GM12801 (cell line): ENCODE measurements around the gene CRYBG3.

Experiments used
- CTCF ChIP-seq: IDR thresholded peaks from one replicate; pipeline ENCODE4 v1.5.1; 2011; ENCODE audit warnings: control low read depth; ENCODE audit not compliant: insufficient read length; ENCODE audit errors: extremely low read depth

Gene CRYBG3

GRCh38 chr3:97884586-97885123, 62.8 kb downstream of the CRYBG3 start:
- no peak for TF ChIP-seq CTCF

GRCh38 chr3:97885931-97886824, 64.4 kb downstream of the CRYBG3 start:
- no peak for TF ChIP-seq CTCF

- no peak for TF ChIP-seq CTCF
Measured at GRCh38 chr3:97889814-97890213, 68.0 kb downstream of the CRYBG3 start.

- no peak for TF ChIP-seq CTCF
Measured at GRCh38 chr3:97892852-97893251, 71.0 kb downstream of the CRYBG3 start.

- TF ChIP-seq CTCF: no peak
Measured at GRCh38 chr3:97895216-97895615, 73.4 kb downstream of the CRYBG3 start.

- no peak for TF ChIP-seq CTCF
Measured at GRCh38 chr3:97896129-97896528, 74.3 kb downstream of the CRYBG3 start.

GRCh38 chr3:97896547-97896946, 74.7 kb downstream of the CRYBG3 start:
- TF ChIP-seq CTCF: no peak
